Neural crest cell (in vitro differentiated cells): Measurements from ENCODE around the gene MCF2. TPM values are rescaled to one million over a fixed set of nuclear protein-coding genes. Genes with fewer than 3 reads are reported as not detected.
"Not testable (repeated sequence)": the region's sequence is repeated elsewhere in the genome, so short reads cannot be mapped to it uniquely, and the experiment has no call there.

ENCODE experiments used
- DNase-seq: peaks from one replicate; pipeline ENCODE4 v3.0.0; 2021; ENCODE audit warnings: low read depth, mixed read lengths, low spot score
- H3K27ac Mint-ChIP-seq: one replicate; pipeline ENCODE4 v1.8.0; 2021; ENCODE audit warnings: mild to moderate bottlenecking, mixed read lengths; ENCODE audit not compliant: unreplicated experiment
- H3K27me3 Mint-ChIP-seq: 2 replicates; pipeline ENCODE4 v1.8.0; 2021; ENCODE audit warnings: low read depth, mild to moderate bottlenecking, mixed read lengths
- H3K36me3 Mint-ChIP-seq: 2 replicates; pipeline ENCODE4 v1.8.0; 2021; ENCODE audit warnings: low read depth, mild to moderate bottlenecking, mixed read lengths
- H3K4me1 Mint-ChIP-seq: 2 replicates; pipeline ENCODE4 v1.8.0; 2021; ENCODE audit warnings: mixed read lengths
- H3K4me3 Mint-ChIP-seq: one replicate; pipeline ENCODE4 v1.8.0; 2021; ENCODE audit warnings: mild to moderate bottlenecking, mixed read lengths
- H3K9me3 Mint-ChIP-seq: 2 replicates; pipeline ENCODE4 v1.8.0; 2021; ENCODE audit warnings: mixed read lengths
- total RNA-seq: library from RNA; stranded (reverse); gene quantifications from 2 replicates; pipeline ENCODE4 v1.2.1, GENCODE V29; 2021
- TF ChIP-seq, protein P1 (sequence below): fragments of 200-600 bp; sonication (generic); conservative IDR thresholded peaks from 2 replicates; pipeline ENCODE4 v1.5.0; 2021; ENCODE audit warnings: antibody characterized with exemption, mild to moderate bottlenecking

Gene MCF2
- total RNA-seq, 1 donor from 2014 or later, result 0.23 TPM

DNA sequence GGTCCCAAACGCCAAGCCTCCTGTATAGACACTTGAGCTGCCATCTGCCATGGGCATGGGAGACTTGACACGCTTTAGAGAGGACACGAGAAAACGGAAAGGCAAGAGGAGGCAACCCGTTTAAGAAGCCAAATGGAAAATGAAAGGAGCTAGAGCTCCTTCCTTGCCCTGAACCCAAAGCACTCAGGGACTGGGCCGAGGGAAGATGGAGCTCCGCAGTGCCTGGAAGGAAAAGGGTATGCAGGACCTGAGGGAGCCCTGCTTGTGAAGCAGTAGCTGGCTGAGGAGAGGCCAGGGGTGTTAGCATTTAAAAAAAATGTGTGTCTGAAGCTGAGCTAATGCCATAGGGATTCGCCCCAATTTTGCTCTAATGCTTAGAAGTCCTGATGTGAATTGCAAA is 15.1 kb downstream of the MCF2 start:
- peak overlapping the region; percentile 34 for H3K4me3 Mint-ChIP-seq

DNA sequence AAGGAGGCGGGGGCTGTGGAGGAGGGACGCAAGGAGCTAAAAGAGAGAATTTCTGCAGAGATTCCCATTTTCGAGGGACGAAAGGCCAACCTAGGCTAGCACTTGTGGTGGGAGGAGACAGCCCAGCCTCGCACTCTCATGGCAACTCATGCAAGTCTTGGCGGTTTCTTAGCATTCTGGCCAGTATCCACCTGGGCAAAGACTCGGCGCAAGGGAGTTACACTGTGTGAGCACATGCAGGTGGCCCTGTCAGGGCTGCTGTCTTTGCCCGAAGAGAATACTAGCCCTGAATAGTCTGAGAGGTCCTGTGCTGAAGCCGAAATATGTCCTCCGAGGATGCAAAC is 15.5 kb downstream of the MCF2 start:
- Mint-ChIP-seq H3K9me3 (no peaks in the 10 kb centered on the region), H3K27me3 (peaks cover 41% of the 10 kb centered on the region), H3K4me3 (peak overlapping the region; percentile 34), H3K4me1 (no peaks in the 10 kb centered on the region), H3K36me3 (no peaks in the 10 kb centered on the region), H3K27ac (no peak overlapping the region)
- TF ChIP-seq, protein P1, sequence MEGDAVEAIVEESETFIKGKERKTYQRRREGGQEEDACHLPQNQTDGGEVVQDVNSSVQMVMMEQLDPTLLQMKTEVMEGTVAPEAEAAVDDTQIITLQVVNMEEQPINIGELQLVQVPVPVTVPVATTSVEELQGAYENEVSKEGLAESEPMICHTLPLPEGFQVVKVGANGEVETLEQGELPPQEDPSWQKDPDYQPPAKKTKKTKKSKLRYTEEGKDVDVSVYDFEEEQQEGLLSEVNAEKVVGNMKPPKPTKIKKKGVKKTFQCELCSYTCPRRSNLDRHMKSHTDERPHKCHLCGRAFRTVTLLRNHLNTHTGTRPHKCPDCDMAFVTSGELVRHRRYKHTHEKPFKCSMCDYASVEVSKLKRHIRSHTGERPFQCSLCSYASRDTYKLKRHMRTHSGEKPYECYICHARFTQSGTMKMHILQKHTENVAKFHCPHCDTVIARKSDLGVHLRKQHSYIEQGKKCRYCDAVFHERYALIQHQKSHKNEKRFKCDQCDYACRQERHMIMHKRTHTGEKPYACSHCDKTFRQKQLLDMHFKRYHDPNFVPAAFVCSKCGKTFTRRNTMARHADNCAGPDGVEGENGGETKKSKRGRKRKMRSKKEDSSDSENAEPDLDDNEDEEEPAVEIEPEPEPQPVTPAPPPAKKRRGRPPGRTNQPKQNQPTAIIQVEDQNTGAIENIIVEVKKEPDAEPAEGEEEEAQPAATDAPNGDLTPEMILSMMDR, result no peak
- no peak for DNase-seq

More for the DNA sequence above, 15.1 kb downstream of the MCF2 start:
- no peaks in the 10 kb centered on the region for H3K9me3 Mint-ChIP-seq
- TF ChIP-seq, protein P1, result no peak
- peaks cover 41% of the 10 kb centered on the region for H3K27me3 Mint-ChIP-seq
- DNase-seq, result no peak
- H3K4me1 Mint-ChIP-seq, result no peaks in the 10 kb centered on the region
- H3K27ac Mint-ChIP-seq, result no peak overlapping the region
- H3K36me3 Mint-ChIP-seq, result no peaks in the 10 kb centered on the region

DNA sequence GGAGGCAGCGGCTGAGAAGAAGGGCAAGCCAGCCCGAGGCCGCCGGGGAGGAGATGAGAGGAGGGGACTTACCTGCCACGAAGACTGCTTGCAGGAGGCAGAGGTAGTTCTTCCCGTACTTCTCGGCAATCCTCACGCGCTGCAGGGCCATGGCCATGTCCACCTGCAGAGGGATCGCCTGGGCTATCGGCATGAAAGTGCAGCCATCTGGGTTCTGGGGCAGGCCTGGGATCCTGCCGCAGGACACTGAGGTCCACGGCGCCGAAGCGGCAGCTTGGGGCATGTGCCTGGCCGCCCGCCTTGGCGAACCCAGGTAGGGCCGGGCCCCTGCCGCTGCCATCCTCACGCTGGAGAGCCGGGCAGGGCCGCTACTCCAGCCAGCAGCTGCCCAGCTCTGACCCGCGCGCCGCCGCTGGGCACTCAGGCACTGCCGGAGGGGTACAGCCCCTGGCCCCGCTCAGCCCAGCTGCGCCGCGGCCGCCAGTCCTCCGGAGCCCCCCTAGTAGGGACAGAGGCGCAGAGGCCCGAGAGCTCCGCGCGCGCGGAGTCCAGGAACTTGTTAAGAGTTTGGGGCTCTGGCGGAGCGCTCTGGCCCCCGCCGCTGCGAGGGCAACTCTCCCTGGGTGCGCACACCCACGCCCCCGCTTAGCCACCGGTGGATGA is 16.0 kb downstream of the MCF2 start:
- no peaks in the 10 kb centered on the region for H3K4me1 Mint-ChIP-seq
- DNase-seq, result peak; percentile 3
- H3K27me3 Mint-ChIP-seq, result peaks cover 41% of the 10 kb centered on the region
- TF ChIP-seq, protein P1, result no peak
- H3K36me3 Mint-ChIP-seq, result no peaks in the 10 kb centered on the region
- peak overlapping the region; percentile 35 for H3K4me3 Mint-ChIP-seq
- H3K9me3 Mint-ChIP-seq, result no peaks in the 10 kb centered on the region
- no peak overlapping the region for H3K27ac Mint-ChIP-seq

DNA sequence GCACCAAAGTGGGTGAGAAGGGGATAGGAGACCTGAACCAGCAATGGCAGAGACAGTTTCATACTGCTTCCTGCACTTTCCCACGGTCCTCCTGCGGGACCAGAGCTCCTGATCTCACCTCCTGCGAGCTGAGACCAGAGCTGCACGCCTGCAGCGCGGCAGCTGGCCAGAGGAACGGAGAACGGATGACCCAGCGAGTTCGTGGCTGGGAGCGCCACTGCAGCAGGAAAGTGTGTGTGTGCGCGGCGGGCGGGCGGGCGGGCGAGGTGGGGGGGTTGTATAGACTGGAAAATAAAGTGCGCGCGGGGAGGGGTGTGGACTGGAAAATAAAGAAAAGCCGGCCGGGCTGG is 16.5 kb downstream of the MCF2 start:
- Mint-ChIP-seq H3K9me3 (no peaks in the 10 kb centered on the region), H3K4me1 (no peaks in the 10 kb centered on the region), H3K36me3 (no peaks in the 10 kb centered on the region), H3K27me3 (peaks cover 41% of the 10 kb centered on the region), H3K27ac (no peak overlapping the region), H3K4me3 (peak overlapping the region; percentile 80)
- DNase-seq, result no peak
- TF ChIP-seq, protein P1, result no peak

DNA sequence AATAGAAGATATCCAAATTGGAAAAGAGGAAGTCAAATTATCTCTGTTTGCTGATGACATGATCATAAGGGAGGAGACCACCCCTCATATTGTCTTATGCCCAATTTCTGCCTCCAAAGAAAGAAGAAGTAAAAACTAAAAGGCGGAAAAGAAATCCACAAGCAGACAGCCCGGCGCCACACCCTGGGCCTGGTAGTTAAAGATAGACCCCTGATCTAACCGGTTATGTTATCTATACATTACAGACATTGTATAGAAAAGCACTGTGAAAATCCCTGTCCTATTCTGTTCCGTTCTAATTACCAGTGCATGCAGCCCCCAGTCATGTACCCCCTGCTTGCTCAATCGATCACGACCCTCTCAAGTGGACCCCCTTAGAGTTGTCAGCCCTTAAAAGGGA is 22.8 kb downstream of the MCF2 start:
- H3K27ac Mint-ChIP-seq, H3K4me3 Mint-ChIP-seq, DNase-seq, H3K27me3 Mint-ChIP-seq, H3K4me1 Mint-ChIP-seq, H3K36me3 Mint-ChIP-seq, H3K9me3 Mint-ChIP-seq: not testable (repeated sequence)

DNA sequence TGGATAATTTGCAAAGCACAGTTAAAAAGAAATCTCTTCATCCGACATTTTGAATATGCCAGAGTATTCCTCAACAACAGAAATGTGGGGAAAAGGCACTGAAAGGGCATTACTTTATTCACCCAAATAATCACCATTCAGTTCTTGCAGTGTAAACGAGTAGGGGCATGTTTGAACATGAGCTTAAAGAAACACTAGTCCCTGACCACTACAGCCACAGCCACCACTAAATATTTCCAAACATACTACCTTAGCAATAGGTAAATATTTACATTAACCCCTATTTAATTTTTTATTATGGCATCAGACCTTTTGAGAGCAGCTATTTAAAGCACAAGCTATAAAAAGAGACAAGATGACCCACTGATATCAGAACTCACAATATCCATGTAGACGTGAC is 27.6 kb downstream of the MCF2 start:
- peaks cover 5% of the 10 kb centered on the region for H3K36me3 Mint-ChIP-seq
- no peaks in the 10 kb centered on the region for H3K27me3 Mint-ChIP-seq
- H3K4me3 Mint-ChIP-seq, result no peak overlapping the region
- H3K27ac Mint-ChIP-seq, result no peak overlapping the region
- peaks cover 13% of the 10 kb centered on the region for H3K9me3 Mint-ChIP-seq
- DNase-seq, result no peak
- TF ChIP-seq, protein P1, result no peak
- H3K4me1 Mint-ChIP-seq, result no peaks in the 10 kb centered on the region
